ENCODE measurements around the gene PI4KB.

DNA sequence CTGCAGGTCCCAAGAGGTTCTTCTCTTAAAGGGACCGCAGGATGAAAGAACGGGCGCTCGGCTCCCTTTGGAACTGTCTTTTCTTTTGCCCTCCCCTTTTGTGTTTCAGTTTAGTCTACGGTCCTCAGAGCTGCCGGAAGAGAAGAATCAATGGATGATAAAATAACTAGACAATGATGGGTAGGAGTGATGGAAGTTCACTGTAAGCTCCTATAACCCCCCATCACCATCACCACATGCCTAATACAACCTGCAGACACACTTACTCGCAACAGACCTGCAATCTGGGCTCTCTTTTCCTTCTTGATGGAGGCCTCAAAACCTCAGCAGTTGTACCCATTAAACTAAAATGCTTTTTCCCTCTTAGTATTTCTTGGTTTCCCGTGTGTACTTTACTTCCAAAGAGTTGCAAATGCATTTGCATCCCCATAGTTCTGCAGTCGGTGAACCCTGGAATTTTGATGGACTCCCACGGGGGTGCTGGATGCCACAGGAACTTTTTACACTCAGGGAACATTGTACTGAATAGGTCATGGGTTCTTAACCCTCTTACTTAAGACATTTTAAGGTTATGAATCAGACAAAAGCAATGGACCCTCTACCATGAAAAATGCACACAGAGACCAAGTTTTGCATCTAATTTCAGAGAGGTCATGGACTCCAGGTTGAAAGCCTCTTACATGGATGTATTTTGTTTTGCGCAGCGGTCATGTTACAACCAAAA, 20.5 kb upstream of the PI4KB start:
- TF ChIP-seq, protein P1, sequence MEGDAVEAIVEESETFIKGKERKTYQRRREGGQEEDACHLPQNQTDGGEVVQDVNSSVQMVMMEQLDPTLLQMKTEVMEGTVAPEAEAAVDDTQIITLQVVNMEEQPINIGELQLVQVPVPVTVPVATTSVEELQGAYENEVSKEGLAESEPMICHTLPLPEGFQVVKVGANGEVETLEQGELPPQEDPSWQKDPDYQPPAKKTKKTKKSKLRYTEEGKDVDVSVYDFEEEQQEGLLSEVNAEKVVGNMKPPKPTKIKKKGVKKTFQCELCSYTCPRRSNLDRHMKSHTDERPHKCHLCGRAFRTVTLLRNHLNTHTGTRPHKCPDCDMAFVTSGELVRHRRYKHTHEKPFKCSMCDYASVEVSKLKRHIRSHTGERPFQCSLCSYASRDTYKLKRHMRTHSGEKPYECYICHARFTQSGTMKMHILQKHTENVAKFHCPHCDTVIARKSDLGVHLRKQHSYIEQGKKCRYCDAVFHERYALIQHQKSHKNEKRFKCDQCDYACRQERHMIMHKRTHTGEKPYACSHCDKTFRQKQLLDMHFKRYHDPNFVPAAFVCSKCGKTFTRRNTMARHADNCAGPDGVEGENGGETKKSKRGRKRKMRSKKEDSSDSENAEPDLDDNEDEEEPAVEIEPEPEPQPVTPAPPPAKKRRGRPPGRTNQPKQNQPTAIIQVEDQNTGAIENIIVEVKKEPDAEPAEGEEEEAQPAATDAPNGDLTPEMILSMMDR (conservative IDR thresholded peaks at IDR 0.05; ENCODE audit: low read length), result no peak
- no peak for TF ChIP-seq EZH2phosphoT487 (IDR thresholded peaks at IDR 0.05; ENCODE audit: borderline replicate concordance, low read depth, low read length)
